Endodermal cell (in vitro differentiated cells): ENCODE results near the gene NNT. TPM values are rescaled to one million over a fixed set of nuclear protein-coding genes. Genes with fewer than 3 reads are reported as not detected.

Source experiments
- DNase-seq: peaks from one replicate; pipeline ENCODE4 v3.0.0-alpha.2; 2017
- H3K27ac ChIP-seq: 2 replicates; pipeline ENCODE4 v1.5.1; 2013; ENCODE audit warnings: mild to moderate bottlenecking, low read depth, low read length, moderate library complexity
- H3K27me3 ChIP-seq: 2 replicates; pipeline ENCODE4 v1.6.1; 2013; ENCODE audit warnings: mild to moderate bottlenecking, low read length, moderate library complexity; ENCODE audit not compliant: insufficient read depth, control insufficient read depth, poor library complexity, severe bottlenecking
- H3K36me3 ChIP-seq: 2 replicates; pipeline ENCODE4 v1.7.0; 2013; ENCODE audit warnings: mild to moderate bottlenecking, low read length, moderate library complexity; ENCODE audit not compliant: control insufficient read depth, insufficient read depth
- H3K4me1 ChIP-seq: one replicate; pipeline ENCODE4 v1.7.0; 2013; ENCODE audit warnings: low read length; ENCODE audit not compliant: control insufficient read depth, insufficient read depth
- H3K4me3 ChIP-seq: 2 replicates; pipeline ENCODE4 v1.5.1; 2013; ENCODE audit warnings: mild to moderate bottlenecking, low read length, moderate library complexity
- H3K9ac ChIP-seq: 2 replicates; pipeline ENCODE4 v1.6.1; 2013; ENCODE audit warnings: mild to moderate bottlenecking, low read length, moderate library complexity; ENCODE audit not compliant: poor library complexity, severe bottlenecking; ENCODE audit errors: extremely low read depth
- H3K9me3 ChIP-seq: 2 replicates; pipeline ENCODE4 v1.6.1; 2013; ENCODE audit warnings: mild to moderate bottlenecking, low read length, moderate library complexity; ENCODE audit not compliant: control insufficient read depth
- H3K27ac Mint-ChIP-seq: 2 replicates; pipeline ENCODE4 v1.8.0; 2020; ENCODE audit warnings: mixed read lengths
- H3K27me3 Mint-ChIP-seq: 2 replicates; pipeline ENCODE4 v1.8.0; 2021; ENCODE audit warnings: mild to moderate bottlenecking, mixed read lengths; ENCODE audit not compliant: insufficient read depth
- H3K36me3 Mint-ChIP-seq: 2 replicates; pipeline ENCODE4 v1.8.0; 2020; ENCODE audit warnings: low read depth, mixed read lengths
- H3K4me1 Mint-ChIP-seq: 2 replicates; pipeline ENCODE4 v1.8.0; 2020; ENCODE audit warnings: mixed read lengths
- H3K4me3 Mint-ChIP-seq: 2 replicates; pipeline ENCODE4 v1.8.0; 2020; ENCODE audit warnings: mild to moderate bottlenecking, moderate library complexity, mixed read lengths
- H3K9me3 Mint-ChIP-seq: 2 replicates; pipeline ENCODE4 v1.8.0; 2020; ENCODE audit warnings: mild to moderate bottlenecking, mixed read lengths
- WGBS, 2 experiments: methylation state at CpG; one replicate each; pipeline versions ENCODE4 v1.1.5 to v1.1.7; 2013; ENCODE audit warnings: missing lambda C conversion rate in 2 of 2, mixed read lengths in 1 of 2; ENCODE audit not compliant: insufficient coverage in 1 of 2, insufficient read length in 1 of 2; 5-methylcytosine and 5-hydroxymethylcytosine counted together
- total RNA-seq, 2 donors: library from RNA; stranded (reverse); fragmentation: NEBNext Ultra II Directional in 1 of 2; extraction: Animal tissue kit (Norgen Biotek cat#: 25700) in 1 of 2; gene quantifications; 2 replicates in 1 of 2; 3 replicates in 1 of 2; pipeline ENCODE4 v1.2.1, GENCODE V29; 2021
- TF ChIP-seq, protein P1 (sequence below): fragments of 200-600 bp; sonication (generic); conservative IDR thresholded peaks from 2 replicates; pipeline ENCODE4 v1.5.0; 2021; ENCODE audit warnings: antibody characterized with exemption, mild to moderate bottlenecking

The NNT gene
- total RNA-seq, 2 donors from 2014 or later: 27.5 to 27.9 TPM

DNA sequence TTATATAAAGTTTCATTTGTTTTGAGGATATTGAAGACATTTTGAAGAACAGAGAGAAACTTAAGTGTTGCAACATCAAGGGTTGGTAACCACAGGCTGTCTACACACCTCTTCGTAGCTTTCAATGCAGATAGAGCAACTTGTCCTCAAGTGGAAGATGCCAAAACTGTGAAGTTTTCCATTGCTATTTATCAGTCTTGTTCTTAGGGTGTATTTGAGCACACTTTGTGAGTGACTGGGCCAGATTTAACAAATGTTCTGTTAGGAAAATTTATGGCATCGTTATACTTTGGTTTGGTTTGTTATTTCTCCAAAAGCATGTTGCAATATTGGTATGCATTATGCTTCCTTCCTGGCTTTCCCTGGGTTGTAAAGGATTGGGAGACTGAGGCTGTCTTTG is 31.6 kb downstream of the NNT start:
- Histone ChIP-seq H3K27me3 (no peaks in the 10 kb centered on the region), H3K4me1 (peaks cover 6% of the 10 kb centered on the region), H3K4me3 (no peak overlapping the region), H3K27ac (no peak overlapping the region), H3K36me3 (peaks cover 11% of the 10 kb centered on the region), H3K9me3 (no peaks in the 10 kb centered on the region), H3K9ac (no peak overlapping the region)
- Mint-ChIP-seq H3K27ac (no peak overlapping the region), H3K9me3 (no peaks in the 10 kb centered on the region), H3K27me3 (no peaks in the 10 kb centered on the region), H3K36me3 (peaks cover 6% of the 10 kb centered on the region), H3K4me3 (no peak overlapping the region), H3K4me1 (peaks cover 13% of the 10 kb centered on the region)
- no peak for DNase-seq
- TF ChIP-seq, protein P1, sequence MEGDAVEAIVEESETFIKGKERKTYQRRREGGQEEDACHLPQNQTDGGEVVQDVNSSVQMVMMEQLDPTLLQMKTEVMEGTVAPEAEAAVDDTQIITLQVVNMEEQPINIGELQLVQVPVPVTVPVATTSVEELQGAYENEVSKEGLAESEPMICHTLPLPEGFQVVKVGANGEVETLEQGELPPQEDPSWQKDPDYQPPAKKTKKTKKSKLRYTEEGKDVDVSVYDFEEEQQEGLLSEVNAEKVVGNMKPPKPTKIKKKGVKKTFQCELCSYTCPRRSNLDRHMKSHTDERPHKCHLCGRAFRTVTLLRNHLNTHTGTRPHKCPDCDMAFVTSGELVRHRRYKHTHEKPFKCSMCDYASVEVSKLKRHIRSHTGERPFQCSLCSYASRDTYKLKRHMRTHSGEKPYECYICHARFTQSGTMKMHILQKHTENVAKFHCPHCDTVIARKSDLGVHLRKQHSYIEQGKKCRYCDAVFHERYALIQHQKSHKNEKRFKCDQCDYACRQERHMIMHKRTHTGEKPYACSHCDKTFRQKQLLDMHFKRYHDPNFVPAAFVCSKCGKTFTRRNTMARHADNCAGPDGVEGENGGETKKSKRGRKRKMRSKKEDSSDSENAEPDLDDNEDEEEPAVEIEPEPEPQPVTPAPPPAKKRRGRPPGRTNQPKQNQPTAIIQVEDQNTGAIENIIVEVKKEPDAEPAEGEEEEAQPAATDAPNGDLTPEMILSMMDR: no peak
- 85 to 99% methylated on average over 2 of the region's 2 CpGs for WGBS, 2 experiments

- no peak for DNase-seq
- H3K9me3 ChIP-seq: no peaks in the 10 kb centered on the region
- peaks cover 6% of the 10 kb centered on the region for H3K4me1 ChIP-seq
- Mint-ChIP-seq H3K27me3 (no peaks in the 10 kb centered on the region), H3K4me1 (peaks cover 13% of the 10 kb centered on the region), H3K4me3 (no peak overlapping the region), H3K9me3 (no peaks in the 10 kb centered on the region), H3K36me3 (peaks cover 4% of the 10 kb centered on the region), H3K27ac (no peak overlapping the region)
- no peak overlapping the region for H3K9ac ChIP-seq
- no peak overlapping the region for H3K4me3 ChIP-seq
- H3K27me3 ChIP-seq: no peaks in the 10 kb centered on the region
- peaks cover 11% of the 10 kb centered on the region for H3K36me3 ChIP-seq
- TF ChIP-seq, protein P1: no peak
- no peak overlapping the region for H3K27ac ChIP-seq
Measured at GRCh38 chr5:43635374-43635773, 32.4 kb downstream of the NNT start.

DNA sequence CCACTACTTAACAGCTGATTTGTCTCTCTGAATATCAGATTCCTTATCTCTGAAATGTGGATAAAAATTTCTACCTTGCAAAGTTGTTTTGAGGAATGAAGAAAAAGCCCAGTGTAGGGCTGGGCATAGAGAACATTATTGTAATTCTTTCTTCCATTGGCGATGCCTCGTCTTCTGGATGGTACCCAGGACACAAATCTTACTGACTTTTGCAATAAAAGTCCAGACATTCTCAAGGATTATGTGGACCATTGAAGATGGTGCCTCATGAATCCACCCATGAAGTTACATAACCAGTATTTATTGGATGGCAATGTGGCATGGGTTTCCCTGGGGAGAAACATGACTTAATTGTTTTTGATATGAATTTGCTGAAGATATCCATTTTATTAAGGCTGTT is 33.1 kb downstream of the NNT start:
- peaks cover 4% of the 10 kb centered on the region for H3K36me3 Mint-ChIP-seq
- no peaks in the 10 kb centered on the region for H3K27me3 Mint-ChIP-seq
- Histone ChIP-seq H3K27me3 (no peaks in the 10 kb centered on the region), H3K4me1 (peaks cover 6% of the 10 kb centered on the region), H3K4me3 (no peak overlapping the region), H3K36me3 (peaks cover 11% of the 10 kb centered on the region), H3K27ac (no peak overlapping the region), H3K9me3 (no peaks in the 10 kb centered on the region), H3K9ac (no peak overlapping the region)
- TF ChIP-seq, protein P1: no peak
- WGBS, 2 experiments: 80 to 98% methylated on average over 2 of the region's 2 CpGs
- no peak overlapping the region for H3K4me3 Mint-ChIP-seq
- DNase-seq: no peak
- no peak overlapping the region for H3K27ac Mint-ChIP-seq
- no peaks in the 10 kb centered on the region for H3K9me3 Mint-ChIP-seq
- peaks cover 8% of the 10 kb centered on the region for H3K4me1 Mint-ChIP-seq
